Activated CD4-positive, alpha-beta T cell treated with anti-CD3 and anti-CD28 coated beads, Interleukin-2, amount 50 U/mL, for 24 hours (primary cell): ENCODE data around the gene NRP1.

Experiments
- DNase-seq, 2 donors: peaks; one replicate each; pipeline ENCODE4 v3.0.0-alpha.2; 2020; ENCODE audit warnings: low read depth in 1 of 2, low spot score in 1 of 2

Gene NRP1

GRCh38 chr10:33132626-33133025 is 201.8 kb downstream of the NRP1 start:
- DNase-seq: no peak

- DNase-seq: no peak
Measured at GRCh38 chr10:33129996-33130386, 204.5 kb downstream of the NRP1 start.

- no peak for DNase-seq
Measured at GRCh38 chr10:33129141-33129995, 205.1 kb downstream of the NRP1 start.

GRCh38 chr10:33127622-33128021 is 206.8 kb downstream of the NRP1 start:
- DNase-seq: no peak
